CD14-positive monocyte (primary cell): Measurements from ENCODE around the gene LIFR. TPM values are rescaled to one million over a fixed set of nuclear protein-coding genes. Genes with fewer than 3 reads are reported as not detected.

Experiments used
- DNase-seq, 3 donors: peaks; one replicate each; pipeline ENCODE4 v3.0.0-alpha.2; 2011 to 2022
- H2AFZ ChIP-seq: 2 replicates; pipeline ENCODE4 v1.6.0; 2012; ENCODE audit warnings: mild to moderate bottlenecking, low read depth, low read length, inconsistent platforms; ENCODE audit not compliant: insufficient read depth, poor library complexity, severe bottlenecking
- H3K27ac ChIP-seq, 2 donors: 1 replicate in 1 of 2; 2 replicates in 1 of 2; pipeline ENCODE4 v1.5.1; 2012 to 2013; ENCODE audit warnings: low read length in 2 of 2, control low read depth in 1 of 2, inconsistent platforms in 1 of 2, low read depth in 1 of 2, mild to moderate bottlenecking in 1 of 2
- H3K27me3 ChIP-seq, 2 donors: one replicate each; pipeline versions ENCODE4 v1.6.0 to v1.6.1; 2011 to 2013; ENCODE audit warnings: low read length in 2 of 2; ENCODE audit not compliant: control insufficient read depth in 2 of 2, insufficient read depth in 2 of 2
- H3K36me3 ChIP-seq, 2 donors: replicated peaks in 1 of 2; 1 replicate in 1 of 2; 2 replicates in 1 of 2; pipeline versions ENCODE4 v1.5.1 to v1.6.1; 2012 to 2013; ENCODE audit warnings: low read length in 2 of 2, control low read depth in 1 of 2, inconsistent platforms in 1 of 2, mild to moderate bottlenecking in 1 of 2; ENCODE audit not compliant: insufficient read depth in 2 of 2, control insufficient read depth in 1 of 2
- H3K4me1 ChIP-seq, 2 donors: 1 replicate in 1 of 2; 2 replicates in 1 of 2; pipeline versions ENCODE4 v1.5.1 to v1.6.1; 2012 to 2013; ENCODE audit warnings: low read length in 2 of 2, control low read depth in 1 of 2, inconsistent platforms in 1 of 2, mild to moderate bottlenecking in 1 of 2, moderate library complexity in 1 of 2; ENCODE audit not compliant: insufficient read depth in 2 of 2, control insufficient read depth in 1 of 2
- H3K4me2 ChIP-seq: replicated peaks from 2 replicates; pipeline ENCODE3; 2012; ENCODE audit warnings: low read length, moderate library complexity, mild to moderate bottlenecking; ENCODE audit not compliant: poor library complexity, severe bottlenecking; ENCODE audit errors: extremely low read depth
- H3K4me3 ChIP-seq, 3 experiments: fragments of 200-600 bp in 1 of 3; sonication (generic) in 1 of 3; replicated peaks in 1 of 3; 1 replicate in 2 of 3; 2 replicates in 1 of 3; pipeline ENCODE4 v1.5.1; 2011 to 2013; ENCODE audit warnings: low read length in 3 of 3, mild to moderate bottlenecking in 3 of 3, control low read depth in 2 of 3, low read depth in 2 of 3, inconsistent platforms in 1 of 3, moderate library complexity in 1 of 3
- H3K79me2 ChIP-seq: 2 replicates; pipeline ENCODE4 v1.6.0; 2012; ENCODE audit warnings: mild to moderate bottlenecking, control low read depth, inconsistent platforms, low read length, moderate library complexity; ENCODE audit not compliant: insufficient read depth
- H3K9ac ChIP-seq: 2 replicates; pipeline ENCODE4 v1.6.0; 2017; ENCODE audit warnings: low read length, mild to moderate bottlenecking; ENCODE audit not compliant: insufficient read depth, poor library complexity, severe bottlenecking
- H3K9me3 ChIP-seq, 2 donors: replicated peaks in 1 of 2; 1 replicate in 1 of 2; 2 replicates in 1 of 2; pipeline versions ENCODE4 v1.5.1 to v1.6.1; 2012 to 2013; ENCODE audit warnings: low read length in 2 of 2, control low read depth in 1 of 2; ENCODE audit not compliant: control insufficient read depth in 1 of 2, insufficient read depth in 1 of 2
- H4K20me1 ChIP-seq: 2 replicates; pipeline ENCODE4 v1.6.0; 2012; ENCODE audit warnings: mild to moderate bottlenecking, low read length, control low read depth, moderate library complexity; ENCODE audit not compliant: insufficient read depth
- H3K27ac Mint-ChIP-seq, 7 donors: one replicate each; pipeline ENCODE4 v1.8.0; 2020; ENCODE audit warnings: mild to moderate bottlenecking in 7 of 7, mixed read lengths in 7 of 7, moderate library complexity in 6 of 7, inconsistent platforms in 2 of 7
- H3K27me3 Mint-ChIP-seq, 3 donors: one replicate each; pipeline ENCODE4 v1.8.0; 2021 to 2022; ENCODE audit warnings: low read depth in 3 of 3, mild to moderate bottlenecking in 3 of 3, mixed read lengths in 3 of 3, moderate library complexity in 3 of 3, inconsistent platforms in 1 of 3
- H3K36me3 Mint-ChIP-seq, 2 donors: one replicate each; pipeline ENCODE4 v1.8.0; 2020; ENCODE audit warnings: mixed read lengths in 2 of 2, inconsistent platforms in 1 of 2, mild to moderate bottlenecking in 1 of 2
- H3K4me1 Mint-ChIP-seq: one replicate; pipeline ENCODE4 v1.8.0; 2020; ENCODE audit warnings: mild to moderate bottlenecking, mixed read lengths
- H3K4me3 Mint-ChIP-seq, 2 donors: one replicate each; pipeline ENCODE4 v1.8.0; 2020; ENCODE audit warnings: mild to moderate bottlenecking in 2 of 2, mixed read lengths in 2 of 2, moderate library complexity in 1 of 2
- H3K9me3 Mint-ChIP-seq, 7 donors: one replicate each; pipeline ENCODE4 v1.8.0; 2020 to 2022; ENCODE audit warnings: mixed read lengths in 7 of 7, mild to moderate bottlenecking in 6 of 7, moderate library complexity in 6 of 7, inconsistent platforms in 2 of 7
- CTCF ChIP-seq: fragments of 200-600 bp; IDR thresholded peaks from one replicate; pipeline ENCODE4 v1.8.0; 2022; ENCODE audit warnings: antibody characterized with exemption, mild to moderate bottlenecking
- WGBS: methylation state at CpG from one replicate; pipeline ENCODE4 v1.1.5; 2013; ENCODE audit warnings: missing lambda C conversion rate; ENCODE audit not compliant: insufficient coverage; 5-methylcytosine and 5-hydroxymethylcytosine counted together
- intact Hi-C, 2 donors: fragments of 100-400 bp; cut with micrococcal nuclease; formaldehyde crosslinking; loops; one replicate each; pipeline versions ENCODE4 v1.15.0 to v1.15.1; 2023
- polyA plus RNA-seq, 3 donors: library from polyadenylated mRNA; depleted of rRNA in 1 of 3; unstranded in 2 of 3; stranded (reverse) in 1 of 3; fragments of 300-500 nt in 2 of 3; fragments of >200 nt in 1 of 3; fragmentation: Illumina TruSeq in 2 of 3; gene quantifications; 1 replicate in 2 of 3; 2 replicates in 1 of 3; pipeline ENCODE4 v1.2.3, GENCODE V29; 2012 to 2021

The LIFR gene
- polyA plus RNA-seq, 3 donors, result not detected

GRCh38 chr5:38602641-38603040, 46.2 kb upstream of the LIFR start:
- WGBS, result 86% methylated on average over 3 of the region's 5 CpGs
- TF ChIP-seq CTCF, result no peak
- no peak for DNase-seq

GRCh38 chr5:38601863-38602298, 45.4 kb upstream of the LIFR start:
- intact Hi-C loops, result no loop called here
- H4K20me1 ChIP-seq, result no peaks in the 10 kb centered on the region
- H3K36me3 ChIP-seq, result no peaks in the 10 kb centered on the region
- H3K4me1 ChIP-seq, result peaks cover 14 to 32% of the 10 kb centered on the region in 2 donors
- H3K4me2 ChIP-seq, result no peak overlapping the region
- TF ChIP-seq CTCF, result no peak
- no peak overlapping the region for H3K27ac ChIP-seq
- Mint-ChIP-seq H3K36me3 (no peaks in the 10 kb centered on the region), H3K4me3 (no peak overlapping the region), H3K27me3 (peaks cover 2 to 24% (median 13%) of the 10 kb centered on the region in 3 donors), H3K4me1 (peaks cover 10% of the 10 kb centered on the region), H3K27ac (peak overlapping the region in 1 of 7 donors; percentile 3), H3K9me3 (peaks cover 0 to 5% (median 5%) of the 10 kb centered on the region in 7 donors)
- DNase-seq, result peak in 1 of 3 donors; percentile 12
- H2AFZ ChIP-seq, result no peak overlapping the region
- 84% methylated on average over 2 of the region's 4 CpGs for WGBS
- no peaks in the 10 kb centered on the region for H3K9me3 ChIP-seq
- no peak overlapping the region for H3K4me3 ChIP-seq
- no peaks in the 10 kb centered on the region for H3K79me2 ChIP-seq
- H3K27me3 ChIP-seq, result no peaks in the 10 kb centered on the region
- no peak overlapping the region for H3K9ac ChIP-seq

More at GRCh38 chr5:38602641-38603040, 46.2 kb upstream of the LIFR start:
- intact Hi-C loops, result no loop called here
- H3K27ac ChIP-seq, result no peak overlapping the region
- Mint-ChIP-seq H3K27me3 (peaks cover 2 to 25% (median 12%) of the 10 kb centered on the region in 3 donors), H3K9me3 (peaks cover 0 to 5% (median 5%) of the 10 kb centered on the region in 7 donors), H3K27ac (peak overlapping the region in 1 of 7 donors; percentile 14), H3K36me3 (no peaks in the 10 kb centered on the region), H3K4me3 (no peak overlapping the region), H3K4me1 (peaks cover 15% of the 10 kb centered on the region)
- no peaks in the 10 kb centered on the region for H3K36me3 ChIP-seq
- no peaks in the 10 kb centered on the region for H4K20me1 ChIP-seq
- H3K4me3 ChIP-seq, result no peak overlapping the region
- H3K9ac ChIP-seq, result no peak overlapping the region
- H2AFZ ChIP-seq, result no peak overlapping the region
- no peaks in the 10 kb centered on the region for H3K27me3 ChIP-seq
- H3K79me2 ChIP-seq, result no peaks in the 10 kb centered on the region
- no peak overlapping the region for H3K4me2 ChIP-seq
- no peaks in the 10 kb centered on the region for H3K9me3 ChIP-seq
- H3K4me1 ChIP-seq, result peaks cover 19 to 39% of the 10 kb centered on the region in 2 donors
